HT-29 (cell line): ENCODE results near the gene TSPYL1. TPM values are rescaled to one million over a fixed set of nuclear protein-coding genes. Genes with fewer than 3 reads are reported as not detected.

Experiments used
- DNase-seq: peaks from one replicate; pipeline ENCODE4 v3.0.0-alpha.2; 2015; ENCODE audit warnings: low spot score
- total RNA-seq: library from RNA; depleted of rRNA; stranded (reverse); fragments of >200 nt; shearing (Covaris generic); gene quantifications from 2 replicates; pipeline ENCODE4 v1.2.3, GENCODE V29; 2014

Gene TSPYL1
- total RNA-seq, 1 experiment from 2014 or later, result 63.2 TPM

GRCh38 chr6:116263353-116263752, 16.4 kb downstream of the TSPYL1 start:
- DNase-seq, result no peak

- no peak for DNase-seq
Measured at GRCh38 chr6:116258520-116258919, 21.2 kb downstream of the TSPYL1 start.

- no peak for DNase-seq
Measured at GRCh38 chr6:116256694-116257093, 23.0 kb downstream of the TSPYL1 start.

- no peak for DNase-seq
Measured at GRCh38 chr6:116255246-116255800, 24.4 kb downstream of the TSPYL1 start.

GRCh38 chr6:116254297-116255056, 25.3 kb downstream of the TSPYL1 start:
- no peak for DNase-seq

- DNase-seq, result peak; percentile 96
Measured at GRCh38 chr6:116253505-116254296, 26.0 kb downstream of the TSPYL1 start, which contains the start of gene TSPYL4. Gene TSPYL4, minus strand, starts transcription at chr6:116254075. Its CDS starts 67 bp downstream, at chr6:116254008.

- DNase-seq, result no peak
Measured at GRCh38 chr6:116253188-116253504, 26.6 kb downstream of the TSPYL1 start.

- DNase-seq, result no peak
Measured at GRCh38 chr6:116251568-116252384, 28.0 kb downstream of the TSPYL1 start.

- DNase-seq, result no peak
Measured at GRCh38 chr6:116248577-116248976, 31.2 kb downstream of the TSPYL1 start.

GRCh38 chr6:116247285-116247684, 32.4 kb downstream of the TSPYL1 start:
- DNase-seq, result no peak

GRCh38 chr6:116246089-116246488, 33.6 kb downstream of the TSPYL1 start:
- no peak for DNase-seq

GRCh38 chr6:116244284-116244683, 35.4 kb downstream of the TSPYL1 start:
- DNase-seq, result no peak

- no peak for DNase-seq
Measured at GRCh38 chr6:116239856-116240255, 39.9 kb downstream of the TSPYL1 start.

GRCh38 chr6:116239256-116239655, 40.5 kb downstream of the TSPYL1 start:
- DNase-seq, result no peak

GRCh38 chr6:116238083-116238482, 41.6 kb downstream of the TSPYL1 start:
- DNase-seq, result no peak

- DNase-seq, result no peak
Measured at GRCh38 chr6:116234689-116235088, 45.0 kb downstream of the TSPYL1 start.

GRCh38 chr6:116229287-116229913, 50.3 kb downstream of the TSPYL1 start:
- no peak for DNase-seq
